Measurements from ENCODE around the gene SLC4A4.

SLC4A4 gene

DNA sequence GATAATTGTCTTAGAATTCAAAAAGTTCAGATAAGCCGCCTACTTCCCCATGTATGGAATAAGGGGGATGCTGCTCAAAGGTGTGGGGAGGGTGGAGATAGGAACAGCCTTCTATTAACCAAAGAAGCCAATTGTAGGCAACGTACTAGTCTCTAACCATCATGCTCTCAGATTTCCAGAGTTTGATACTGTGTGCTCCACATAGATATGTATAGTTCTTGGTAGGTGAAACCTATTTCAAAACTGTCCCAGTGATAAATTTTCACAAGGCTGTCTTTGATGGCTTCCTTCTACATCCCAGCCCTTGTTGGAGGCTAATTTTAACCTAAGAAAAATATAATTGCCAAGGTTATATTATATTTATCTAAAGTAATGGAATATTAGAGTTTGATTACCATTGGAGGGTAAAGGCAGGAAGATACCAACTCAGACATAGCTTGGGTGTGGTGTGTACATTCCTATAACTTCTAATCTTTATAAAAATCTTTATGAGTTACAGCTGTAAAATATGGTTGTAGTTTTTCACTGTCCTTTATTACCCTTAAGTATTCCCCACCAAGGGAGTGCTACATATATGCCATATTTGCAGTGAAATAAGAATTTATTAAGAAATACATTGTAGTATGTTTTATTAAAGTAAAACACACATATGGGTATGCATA is 87.7 kb downstream of the SLC4A4 start:
- DNase-seq, result no peak

DNA sequence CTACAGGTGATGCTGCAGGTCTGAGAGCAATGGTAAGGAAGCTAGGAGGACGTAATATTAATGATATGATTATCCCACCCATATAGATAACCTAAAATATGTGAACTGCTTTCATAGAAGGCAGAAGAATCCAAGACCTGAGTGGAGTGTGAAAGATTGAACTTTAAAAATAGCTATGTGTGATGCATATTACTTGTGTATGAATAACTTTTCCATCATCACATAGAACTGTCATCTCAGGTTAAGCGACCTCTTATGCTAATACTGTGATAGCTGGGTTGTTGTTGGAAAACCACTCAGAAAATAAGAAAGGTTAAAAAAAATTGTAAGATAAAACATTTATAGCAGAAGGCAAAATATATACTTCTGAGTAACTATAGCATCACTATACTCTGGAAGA is 90.3 kb downstream of the SLC4A4 start:
- no peak for DNase-seq

DNA sequence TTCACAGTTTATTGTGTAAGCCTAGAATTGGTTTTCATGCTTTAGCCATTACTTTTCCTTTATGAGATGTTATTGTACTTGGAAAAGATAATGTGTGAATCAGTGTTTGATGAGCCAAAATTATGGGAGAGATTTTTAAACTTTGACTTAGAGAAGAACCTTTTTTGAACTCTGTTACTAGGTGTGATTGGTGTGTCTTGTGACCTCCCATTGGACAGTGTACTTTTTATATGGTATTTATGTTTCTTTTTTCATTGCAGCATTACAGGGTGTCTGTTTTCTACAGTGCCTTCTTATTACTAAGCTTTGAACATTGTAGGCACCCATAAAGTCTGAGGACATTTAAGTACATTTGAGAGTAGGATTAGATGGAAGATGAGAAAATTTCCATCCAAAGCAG is 91.1 kb downstream of the SLC4A4 start:
- DNase-seq, result no peak

DNA sequence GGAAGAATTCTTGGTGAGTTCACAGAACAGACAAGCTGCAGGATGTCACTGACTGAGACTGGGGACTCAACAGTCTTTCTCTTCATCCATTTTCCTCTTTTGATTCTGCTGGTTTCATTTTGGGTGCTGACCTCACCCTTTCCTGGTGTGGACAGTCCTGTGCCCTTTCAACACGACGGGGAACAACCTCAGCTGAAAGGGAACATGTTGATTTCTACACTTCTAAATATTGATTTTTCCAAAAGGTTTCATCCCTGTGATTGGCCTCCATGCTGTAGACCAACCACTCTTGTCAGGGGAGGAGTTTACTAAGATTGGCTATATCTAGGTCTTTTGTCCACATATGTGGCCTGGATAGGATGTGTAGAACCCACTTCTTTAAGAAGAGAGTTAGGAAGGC is 91.8 kb downstream of the SLC4A4 start:
- DNase-seq, result no peak

DNA sequence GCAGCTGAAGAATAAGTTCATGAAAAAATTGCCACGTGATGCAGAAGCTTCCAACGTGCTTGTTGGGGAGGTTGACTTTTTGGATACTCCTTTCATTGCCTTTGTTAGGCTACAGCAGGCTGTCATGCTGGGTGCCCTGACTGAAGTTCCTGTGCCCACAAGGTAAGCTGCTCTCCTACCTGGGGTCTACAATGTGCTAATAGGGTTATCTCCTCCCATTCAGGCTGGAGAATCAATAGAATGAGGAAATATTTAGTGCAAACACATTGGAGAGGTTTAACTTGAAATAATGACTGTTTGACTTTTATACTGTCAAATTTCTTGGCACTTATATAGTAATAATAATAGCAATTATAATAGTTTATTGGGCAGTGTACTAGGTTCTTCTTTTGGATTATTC is 101.8 kb downstream of the SLC4A4 start:
- no peak for DNase-seq

DNA sequence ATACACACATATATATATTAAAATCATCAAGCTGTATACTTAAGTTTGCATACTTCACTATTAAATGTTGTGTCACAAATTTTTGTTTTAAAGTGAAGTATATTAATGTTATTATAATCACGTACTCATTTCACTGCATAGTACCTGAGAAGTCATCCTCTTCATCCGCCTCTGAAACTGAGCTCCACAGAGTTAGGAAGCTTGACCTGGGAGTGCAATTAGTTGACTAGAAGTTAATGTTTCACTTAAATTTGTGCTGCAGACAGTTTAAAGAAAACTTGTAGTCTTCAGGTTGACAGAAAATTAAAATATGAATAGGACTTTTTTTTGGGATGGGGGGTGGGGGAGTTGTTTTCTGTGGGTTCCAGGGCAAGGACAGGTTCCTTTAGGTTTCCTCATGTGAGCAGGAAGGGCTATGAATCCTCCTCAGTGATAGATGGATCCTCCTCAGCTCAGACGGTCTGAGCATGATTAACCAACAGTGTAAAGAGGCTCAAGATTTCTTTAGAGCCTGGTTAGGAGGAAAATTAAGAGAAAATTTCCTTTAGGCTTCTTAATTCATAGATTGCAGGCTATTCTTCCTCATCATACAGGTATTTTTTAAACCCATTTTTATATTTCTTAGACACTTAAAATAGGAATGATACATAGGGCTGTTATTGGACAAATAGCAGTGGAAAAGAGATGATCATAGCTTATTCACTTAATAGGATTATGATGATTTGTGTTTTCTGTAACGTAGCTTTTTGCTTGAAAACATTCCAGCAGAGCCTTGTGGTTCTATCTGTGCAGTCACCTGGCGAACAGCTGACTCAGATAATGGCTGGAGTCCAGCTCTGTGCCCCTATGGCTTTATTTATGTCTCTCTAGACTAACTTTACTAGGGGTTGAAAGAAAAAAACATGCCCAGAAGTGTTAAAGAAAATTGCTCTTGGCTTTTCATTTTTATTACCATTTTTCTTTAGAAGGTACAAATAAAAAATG is 102.7 kb downstream of the SLC4A4 start:
- no peak for DNase-seq

DNA sequence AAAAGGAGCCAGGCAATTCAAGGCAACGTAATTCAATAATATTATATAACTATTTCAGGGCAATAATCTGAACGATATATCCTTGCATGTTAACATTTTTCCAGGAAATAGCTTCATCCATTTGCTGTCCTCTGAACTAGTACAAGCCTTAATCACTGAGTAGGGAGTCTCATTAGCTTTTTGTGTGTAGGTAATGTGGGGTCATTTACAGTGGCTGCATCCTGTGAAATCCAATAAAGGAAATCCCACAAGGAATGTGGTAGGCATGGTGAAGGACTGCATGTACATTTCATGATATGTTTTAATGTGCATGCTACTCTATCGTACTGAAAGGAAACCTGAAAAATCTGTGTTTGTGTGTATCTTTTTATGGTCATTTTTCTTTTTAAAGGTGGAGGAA is 103.5 kb downstream of the SLC4A4 start:
- no peak for DNase-seq

DNA sequence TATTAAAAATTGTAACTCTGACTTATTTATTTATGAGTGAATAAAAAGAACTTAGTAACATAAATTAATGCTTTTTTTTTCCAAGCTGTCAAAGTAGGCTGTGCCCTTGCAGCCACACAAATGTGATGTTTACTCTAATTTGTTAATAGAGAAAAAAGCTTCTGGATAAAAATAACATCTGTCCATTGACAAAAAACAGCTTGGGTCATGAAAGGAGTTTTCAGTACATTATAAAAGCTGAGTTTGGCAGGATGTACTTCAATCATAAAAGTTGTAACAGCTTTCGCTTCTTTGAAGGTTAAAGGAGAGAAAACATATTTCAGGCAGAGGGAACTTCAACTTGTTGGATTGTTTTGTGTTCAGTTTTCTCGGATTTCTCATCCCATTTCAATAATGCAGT is 105.6 kb downstream of the SLC4A4 start:
- DNase-seq, result no peak

DNA sequence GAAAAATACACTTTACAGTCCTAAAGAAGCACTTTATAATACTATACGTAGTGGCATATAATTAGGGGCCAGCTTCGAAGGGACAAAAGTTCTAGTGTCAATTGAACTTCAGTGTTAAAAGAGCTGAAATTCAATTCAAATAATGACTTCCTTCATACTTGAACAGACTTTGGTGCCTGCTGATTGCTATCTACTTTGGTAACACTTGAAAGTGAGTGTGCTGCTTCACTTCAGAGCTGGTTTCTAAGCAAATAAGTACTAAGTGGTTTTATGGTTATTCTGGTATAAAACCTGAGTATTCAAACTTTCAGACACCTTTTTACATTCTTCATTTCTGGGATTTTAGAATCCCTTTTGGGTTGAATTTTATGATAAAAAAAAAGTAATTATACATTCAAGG is 107.0 kb downstream of the SLC4A4 start:
- no peak for DNase-seq

DNA sequence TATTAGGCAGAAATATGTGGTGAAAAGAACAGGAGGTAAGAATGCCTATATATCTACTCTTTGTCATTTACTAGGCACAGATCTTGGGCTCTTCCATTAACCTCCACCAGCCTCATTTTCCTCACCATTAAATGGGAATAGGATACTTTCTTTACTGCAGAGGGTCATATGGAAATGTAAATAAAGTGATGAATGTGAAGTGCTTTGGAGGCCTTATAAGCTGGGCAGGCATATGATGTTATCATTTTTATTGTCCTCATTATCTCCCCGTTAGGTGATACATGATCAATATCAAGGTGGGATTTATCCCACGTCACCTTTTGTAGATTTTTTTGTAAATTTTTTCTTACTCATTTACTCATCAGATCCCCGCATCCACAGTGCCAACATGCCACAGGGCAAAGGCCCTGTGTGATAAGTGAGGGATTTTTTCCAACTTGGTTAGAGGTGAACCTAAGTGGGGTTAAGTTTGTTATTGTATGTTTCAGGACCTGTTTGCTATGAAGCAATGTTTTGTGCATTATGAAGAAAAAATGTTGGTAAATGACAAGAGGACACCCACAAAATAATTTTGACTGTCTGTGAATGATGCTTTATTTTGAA is 107.8 kb downstream of the SLC4A4 start:
- no peak for DNase-seq

DNA sequence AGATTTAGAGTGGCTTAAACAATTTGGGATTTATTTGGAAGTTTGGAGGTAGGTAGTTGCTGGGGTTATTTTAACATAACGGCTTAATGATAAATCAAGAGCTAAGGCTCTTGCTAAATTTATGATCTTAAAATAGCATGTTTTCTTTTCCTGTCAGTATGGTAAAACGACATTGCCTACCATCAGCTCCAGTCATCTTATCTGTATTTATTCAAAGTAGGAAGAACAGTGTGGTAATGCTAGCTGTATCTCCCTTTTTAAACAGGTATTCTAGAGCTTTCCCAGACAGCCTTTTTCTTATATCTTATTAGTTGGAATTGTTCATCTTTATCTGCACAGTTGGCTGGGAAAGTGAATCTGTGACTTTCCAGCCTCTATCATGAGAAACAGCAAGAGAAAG is 110.2 kb downstream of the SLC4A4 start:
- no peak for DNase-seq

DNA sequence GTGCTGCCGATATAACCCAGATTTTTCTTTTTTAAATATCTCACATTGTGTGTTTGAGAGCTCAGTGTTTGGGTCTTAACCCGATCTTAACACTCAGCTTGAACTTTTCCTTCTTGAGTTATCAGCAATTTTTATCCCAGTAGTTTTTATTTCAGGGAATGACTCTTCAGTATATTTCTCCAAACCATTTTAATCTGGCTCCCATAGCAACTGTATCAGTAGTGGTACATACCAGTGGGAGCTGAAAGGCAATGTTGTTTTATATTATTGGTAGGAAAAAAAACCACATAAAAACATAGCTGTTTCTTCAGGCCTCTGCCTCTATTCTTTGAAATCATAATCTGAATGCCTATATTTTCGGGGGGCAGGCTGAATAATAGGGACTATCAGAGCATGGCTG is 111.1 kb downstream of the SLC4A4 start:
- DNase-seq, result no peak

DNA sequence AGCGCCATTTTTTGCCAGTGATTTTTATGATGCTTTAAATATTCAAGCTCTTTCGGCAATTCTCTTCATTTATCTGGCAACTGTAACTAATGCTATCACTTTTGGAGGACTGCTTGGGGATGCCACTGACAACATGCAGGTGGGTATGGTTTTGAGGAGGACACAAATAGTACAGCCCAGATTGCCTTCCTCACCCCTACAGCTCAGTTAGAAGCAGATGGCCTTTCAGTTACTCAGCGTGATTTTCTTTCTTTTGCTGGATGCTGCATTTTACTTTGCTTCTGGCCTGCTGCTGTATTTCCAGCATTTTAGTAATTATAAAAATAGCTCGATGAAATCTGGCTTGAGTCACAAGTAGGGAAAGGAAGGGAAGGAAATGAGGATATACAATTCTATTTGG is 114.7 kb downstream of the SLC4A4 start:
- no peak for DNase-seq

DNA sequence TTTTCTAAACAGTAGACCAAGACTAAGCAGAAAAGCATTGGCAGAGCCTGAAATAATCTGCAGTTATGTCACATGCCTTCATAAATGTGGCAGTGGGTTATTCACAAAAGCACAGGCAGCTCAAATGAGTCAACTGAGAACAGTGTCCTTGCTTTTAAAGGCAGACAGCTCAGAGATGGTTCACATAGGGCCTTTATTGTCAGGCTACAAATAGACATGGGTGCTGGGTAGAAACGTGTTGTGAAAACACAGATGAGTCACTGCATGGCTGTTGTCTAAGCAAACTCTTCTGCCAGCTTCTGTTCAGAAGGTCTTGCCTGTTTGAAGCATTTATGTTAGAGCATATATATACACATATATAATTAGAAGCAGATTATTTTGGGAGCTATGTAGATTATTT is 118.0 kb downstream of the SLC4A4 start:
- no peak for DNase-seq

DNA sequence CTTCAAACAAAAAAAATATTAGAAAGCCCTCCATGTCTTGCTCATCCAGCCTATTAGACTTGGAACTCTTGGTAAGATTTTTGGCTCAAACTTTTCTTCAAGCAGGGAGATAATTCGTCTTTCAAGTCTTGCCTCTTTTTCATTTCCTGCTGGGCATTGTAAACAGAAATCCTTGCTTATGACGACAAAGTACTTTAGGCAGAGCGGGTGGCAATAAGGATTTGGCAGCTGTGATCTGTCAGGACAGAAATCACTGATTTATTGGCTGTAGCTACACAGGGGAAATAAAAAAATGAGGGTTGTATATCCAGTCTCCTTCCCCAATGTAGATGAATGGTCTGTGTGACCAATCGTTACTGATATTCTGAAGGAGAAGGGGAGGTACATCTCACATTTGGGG is 121.6 kb downstream of the SLC4A4 start:
- no peak for DNase-seq

DNA sequence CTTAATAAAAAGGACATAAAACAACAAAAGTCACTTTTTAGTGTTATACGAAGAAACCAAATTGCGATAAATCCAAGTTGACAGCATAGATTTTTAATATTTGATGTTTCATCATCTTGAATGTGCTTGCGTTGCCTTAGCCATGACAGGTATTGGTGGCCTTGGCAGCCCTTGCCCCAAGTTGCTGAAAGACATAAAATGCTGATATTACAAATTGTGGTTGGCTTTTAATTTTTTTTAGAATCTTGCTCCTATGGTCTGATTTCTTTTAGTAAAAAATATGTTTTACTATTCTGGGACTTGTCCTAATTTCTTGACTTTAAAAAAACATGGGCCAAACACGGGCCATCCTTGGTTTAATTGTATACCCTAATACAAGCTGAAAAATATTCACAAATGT is 122.6 kb downstream of the SLC4A4 start:
- DNase-seq, result no peak

DNA sequence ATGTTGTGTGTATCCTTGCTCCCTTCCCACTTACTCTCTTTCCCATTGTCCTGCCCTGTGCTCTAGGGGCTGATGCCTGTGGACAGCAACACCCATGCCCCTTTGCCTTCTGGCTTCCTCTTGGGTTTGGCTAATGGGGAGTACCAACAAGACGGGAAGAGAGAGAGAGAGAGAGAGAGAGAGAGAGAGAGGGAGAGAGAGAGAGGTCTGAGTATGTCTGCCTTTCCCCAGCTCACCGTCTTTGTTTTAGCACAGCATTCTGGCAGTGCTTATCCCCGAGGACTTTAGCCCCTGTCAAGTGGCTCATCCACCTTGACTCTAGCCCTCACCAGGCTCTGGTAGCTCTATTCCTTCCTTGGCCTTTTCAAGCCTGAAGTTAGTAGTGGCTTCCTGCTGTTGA is 128.0 kb downstream of the SLC4A4 start:
- DNase-seq, result no peak

DNA sequence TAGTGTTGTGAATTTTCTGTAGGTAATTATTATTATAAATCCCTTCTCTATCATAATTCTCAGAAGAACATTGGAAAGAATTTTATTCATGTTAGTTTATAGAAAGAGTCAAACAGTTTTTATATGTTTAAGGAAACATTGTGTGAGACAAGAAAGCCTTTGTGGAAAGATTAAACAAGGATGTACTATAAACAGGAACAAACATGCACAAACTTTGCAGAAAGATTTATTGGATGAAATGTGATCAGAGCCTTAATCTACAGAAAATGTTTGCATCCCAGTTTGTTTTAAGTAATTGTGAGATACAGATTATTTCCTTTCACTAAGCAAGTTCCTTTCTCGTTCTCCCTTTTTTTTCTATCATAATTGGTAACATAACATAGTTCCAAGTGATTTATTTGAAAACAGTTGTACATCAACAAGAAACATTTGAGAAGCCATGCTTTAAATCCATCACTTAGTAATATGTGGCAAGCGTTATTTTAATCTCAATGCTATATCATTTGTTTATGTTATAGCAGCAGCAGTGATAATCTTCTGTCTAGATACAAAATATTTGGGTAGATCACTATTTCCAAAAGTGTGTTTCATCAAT is 129.4 kb downstream of the SLC4A4 start:
- DNase-seq, result no peak

DNA sequence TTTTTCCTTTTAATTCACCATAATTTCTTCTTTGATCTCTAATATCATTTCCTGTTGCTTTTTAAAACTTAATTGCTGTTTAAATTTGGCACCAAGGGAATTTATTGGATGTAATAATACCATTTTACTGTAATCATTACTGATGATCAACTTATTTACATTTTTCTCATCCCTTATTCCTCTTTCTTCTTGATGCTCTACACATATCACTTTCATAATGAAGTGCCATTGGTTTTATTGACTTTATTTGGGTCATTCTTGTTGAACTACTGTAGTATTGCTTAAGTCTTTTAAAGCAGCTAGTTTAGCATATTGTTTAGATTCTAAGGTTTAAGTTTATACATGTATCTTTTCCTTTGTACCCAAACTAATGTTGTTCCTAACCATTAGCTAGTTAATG is 130.7 kb downstream of the SLC4A4 start:
- no peak for DNase-seq

DNA sequence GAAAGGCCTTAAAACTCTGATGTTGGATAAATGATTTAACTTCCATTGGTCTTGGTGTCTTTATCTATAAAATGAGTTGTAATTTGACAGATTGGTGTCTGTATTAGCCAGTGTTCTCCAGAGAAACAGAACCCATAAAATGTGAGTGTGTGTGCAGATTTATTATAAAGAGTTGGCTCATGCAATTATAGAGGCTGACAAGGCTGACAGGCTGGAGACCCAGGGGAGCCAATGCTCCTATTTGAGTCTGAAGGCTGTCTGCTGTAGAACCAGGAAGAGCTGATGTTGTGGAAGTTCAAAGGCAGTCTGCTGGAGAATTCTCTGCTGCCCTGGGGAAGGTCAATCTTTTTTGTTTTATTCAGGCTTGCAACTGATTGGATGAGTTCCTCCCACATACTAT is 131.7 kb downstream of the SLC4A4 start:
- DNase-seq, result no peak

DNA sequence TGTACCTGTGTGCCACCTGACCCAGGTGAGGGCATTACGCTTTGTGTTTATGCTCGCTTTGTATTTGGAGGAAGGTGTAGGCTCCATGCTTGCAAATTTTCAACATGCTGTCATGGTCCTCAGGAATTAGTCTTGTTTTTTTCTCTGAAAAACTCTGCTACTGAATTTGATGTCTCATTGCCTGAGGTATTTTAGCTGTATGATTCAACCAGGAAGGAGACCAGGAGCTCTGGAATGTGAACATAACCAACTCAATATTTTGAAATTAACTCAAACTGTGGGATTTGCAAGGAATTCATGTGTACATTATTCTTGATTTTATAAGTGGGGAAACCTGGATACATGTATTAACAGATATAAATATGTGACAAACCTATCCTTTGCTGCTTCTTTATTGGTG is 134.1 kb downstream of the SLC4A4 start:
- no peak for DNase-seq

DNA sequence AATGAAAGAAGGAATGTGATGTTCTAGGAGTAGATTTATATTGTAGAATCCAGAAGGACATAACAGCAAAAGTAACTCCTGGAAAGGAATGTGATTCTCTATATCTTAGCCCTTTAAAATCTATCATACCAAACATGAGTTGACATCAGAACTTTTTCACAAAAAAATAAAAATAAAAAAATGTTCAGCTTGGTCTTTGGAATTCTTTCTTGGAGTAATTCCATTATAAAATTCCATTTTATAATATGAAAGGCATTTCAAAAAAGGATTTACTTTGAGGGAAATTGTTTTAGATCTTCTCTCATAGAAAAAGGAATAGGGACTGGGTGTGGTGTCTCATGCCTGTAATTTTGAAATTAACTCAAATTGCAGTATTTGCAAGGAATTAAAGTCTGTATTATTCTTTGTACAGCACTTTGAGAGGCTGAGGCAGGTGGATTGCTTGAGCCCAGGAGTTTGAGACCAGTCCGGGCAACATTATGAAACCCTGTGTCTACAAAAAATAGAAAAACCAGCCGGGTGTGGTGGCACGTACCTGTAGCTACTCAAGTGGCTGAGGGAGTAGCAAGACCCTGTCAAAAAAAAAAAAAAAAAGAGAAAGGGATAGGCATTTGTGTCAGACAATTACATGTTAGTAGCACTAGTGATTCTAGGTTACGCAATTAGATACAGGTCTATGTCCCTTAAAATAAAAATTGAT is 134.9 kb downstream of the SLC4A4 start:
- DNase-seq, result no peak

DNA sequence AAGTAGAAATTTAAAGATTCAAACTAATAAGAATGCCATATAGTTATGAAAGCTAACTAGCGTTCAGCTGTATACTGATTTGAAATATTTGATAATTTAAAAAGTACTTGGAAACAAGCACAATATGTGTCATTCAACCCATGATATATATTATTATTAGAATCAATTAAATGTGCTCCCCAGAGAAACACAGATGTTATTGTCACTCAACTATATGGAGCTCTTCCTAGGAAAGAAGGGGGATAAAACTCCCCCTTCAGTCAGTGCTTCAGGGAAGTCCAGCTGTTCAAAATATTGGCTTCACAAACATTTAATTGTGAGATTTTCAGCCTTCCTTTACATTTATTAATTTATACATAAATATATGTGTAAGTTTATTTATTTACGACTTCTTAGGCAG is 135.9 kb downstream of the SLC4A4 start:
- no peak for DNase-seq
